Measurements from ENCODE around the gene OR4F3. TPM values are rescaled to one million over a fixed set of nuclear protein-coding genes. Genes with fewer than 3 reads are reported as not detected.
"Not testable (repeated sequence)": the region's sequence is repeated elsewhere in the genome, so short reads cannot be mapped to it uniquely, and the experiment has no call there.

OR4F3 gene
- 0.10 TPM in 1 of 2 replicates, not detected in the other for total RNA-seq

GRCh38 chr5:181366968-181367367 lies at the start of gene OR4F3:
Gene OR4F3, plus strand, starts transcription at chr5:181367268.
- not testable (repeated sequence) for DNase-seq (ENCODE audit: low read depth)

Other genes with a start within 250 kb of the OR4F3 start
- gene OR2V1, start 236.1 kb upstream of the OR4F3 start, total RNA-seq, result not detected in 2 replicates
- gene OR2V2, start 219.7 kb upstream of the OR4F3 start, total RNA-seq, result not detected in 2 replicates
- 2.8 and 12.7 TPM in 2 replicates for gene TRIM7, start 162.1 kb upstream of the OR4F3 start, total RNA-seq
- gene TRIM41, start 144.0 kb upstream of the OR4F3 start, total RNA-seq, result 12.8 and 13.7 TPM in 2 replicates
- 2,704 and 4,405 TPM in 2 replicates for gene RACK1, start 123.4 kb upstream of the OR4F3 start, total RNA-seq
- 1.9 and 13.6 TPM in 2 replicates for gene TRIM52, start 106.1 kb upstream of the OR4F3 start, total RNA-seq